H9 (cell line): ENCODE measurements around the gene KLHL2. TPM values are rescaled to one million over a fixed set of nuclear protein-coding genes. Genes with fewer than 3 reads are reported as not detected.

ENCODE experiments used
- DNase-seq: peaks from one replicate; pipeline ENCODE4 v3.0.0-alpha.2; 2017
- H2AFZ ChIP-seq: one replicate; pipeline ENCODE4 v1.6.1; 2013; ENCODE audit warnings: mild to moderate bottlenecking, low read length, control low read depth, moderate library complexity
- H2AK5ac ChIP-seq: 2 replicates; pipeline ENCODE4 v1.6.1; 2013; ENCODE audit warnings: low read length, control low read depth, mixed read lengths; ENCODE audit not compliant: insufficient read length
- H2BK120ac ChIP-seq: one replicate; pipeline ENCODE4 v1.6.1; 2013; ENCODE audit warnings: low read depth, mild to moderate bottlenecking, low read length, control low read depth, inconsistent platforms; ENCODE audit not compliant: poor library complexity, severe bottlenecking
- H2BK12ac ChIP-seq: 2 replicates; pipeline ENCODE4 v1.6.1; 2013; ENCODE audit warnings: low read length, control low read depth, mixed read lengths, low read depth; ENCODE audit not compliant: insufficient read length
- H2BK15ac ChIP-seq: 2 replicates; pipeline ENCODE4 v1.6.1; 2013; ENCODE audit warnings: low read depth, low read length, control low read depth
- H2BK20ac ChIP-seq: one replicate; pipeline ENCODE4 v1.6.1; 2013; ENCODE audit warnings: low read depth, mild to moderate bottlenecking, low read length, control low read depth, inconsistent platforms; ENCODE audit not compliant: poor library complexity, severe bottlenecking
- H2BK5ac ChIP-seq: 2 replicates; pipeline ENCODE4 v1.6.1; 2013; ENCODE audit warnings: low read length, control low read depth, mixed read lengths; ENCODE audit not compliant: insufficient read length
- H3K14ac ChIP-seq: 2 replicates; pipeline ENCODE4 v1.6.1; 2013; ENCODE audit warnings: low read length, control low read depth; ENCODE audit not compliant: insufficient read depth
- H3K18ac ChIP-seq: 2 replicates; pipeline ENCODE4 v1.6.1; 2013; ENCODE audit warnings: low read depth, mild to moderate bottlenecking, mixed read lengths, low read length, control low read depth; ENCODE audit not compliant: insufficient read length
- H3K23ac ChIP-seq: 2 replicates; pipeline ENCODE4 v1.6.1; 2013; ENCODE audit warnings: low read length, control low read depth, mixed read lengths, low read depth; ENCODE audit not compliant: insufficient read length
- H3K23me2 ChIP-seq: 2 replicates; pipeline ENCODE4 v1.6.1; 2013; ENCODE audit warnings: low read depth, mild to moderate bottlenecking, mixed read lengths, low read length, control low read depth; ENCODE audit not compliant: insufficient read length, poor library complexity, severe bottlenecking
- H3K27ac ChIP-seq: 2 replicates; pipeline ENCODE4 v1.5.1; 2013; ENCODE audit warnings: low read length, control low read depth, mixed read lengths, low read depth; ENCODE audit not compliant: insufficient read length
- H3K27me3 ChIP-seq: 2 replicates; pipeline ENCODE4 v1.6.1; 2013; ENCODE audit warnings: low read length, control low read depth, inconsistent platforms; ENCODE audit not compliant: insufficient read depth
- H3K4ac ChIP-seq: 2 replicates; pipeline ENCODE4 v1.6.1; 2013; ENCODE audit warnings: low read depth, mild to moderate bottlenecking, control low read depth, inconsistent platforms, low read length, moderate library complexity
- H3K4me1 ChIP-seq: 2 replicates; pipeline ENCODE4 v1.6.1; 2013; ENCODE audit warnings: low read length, control low read depth, inconsistent platforms; ENCODE audit not compliant: insufficient read depth
- H3K4me2 ChIP-seq: 2 replicates; pipeline ENCODE4 v1.6.1; 2013; ENCODE audit warnings: low read length, control low read depth, mixed read lengths; ENCODE audit not compliant: insufficient read length, insufficient read depth
- H3K56ac ChIP-seq: 2 replicates; pipeline ENCODE4 v1.6.1; 2013; ENCODE audit warnings: low read depth, mild to moderate bottlenecking, mixed read lengths, low read length, control low read depth; ENCODE audit not compliant: insufficient read length
- H3K79me1 ChIP-seq: 2 replicates; pipeline ENCODE4 v1.6.1; 2013; ENCODE audit warnings: low read depth, mild to moderate bottlenecking, moderate library complexity, low read length, control low read depth, inconsistent platforms; ENCODE audit not compliant: insufficient read depth, poor library complexity, severe bottlenecking
- H3K79me2 ChIP-seq: 2 replicates; pipeline ENCODE4 v1.6.1; 2013; ENCODE audit warnings: low read length, control low read depth, inconsistent platforms; ENCODE audit not compliant: insufficient read depth
- H3K9ac ChIP-seq: 2 replicates; pipeline ENCODE4 v1.6.1; 2013; ENCODE audit warnings: low read length, control low read depth, mixed read lengths; ENCODE audit not compliant: insufficient read length; ENCODE audit errors: extremely low read depth
- H3K9me3 ChIP-seq: one replicate; pipeline ENCODE4 v1.6.1; 2013; ENCODE audit warnings: low read depth, low read length, inconsistent platforms; ENCODE audit not compliant: control insufficient read depth
- H3T11ph ChIP-seq: one replicate; pipeline ENCODE4 v1.6.1; 2013; ENCODE audit warnings: mild to moderate bottlenecking, low read length, control low read depth, inconsistent platforms
- H4K20me1 ChIP-seq: one replicate; pipeline ENCODE4 v1.6.1; 2013; ENCODE audit not compliant: control insufficient read depth, insufficient read length, insufficient read depth
- H4K5ac ChIP-seq: 2 replicates; pipeline ENCODE4 v1.6.1; 2013; ENCODE audit warnings: low read depth, mild to moderate bottlenecking, mixed read lengths, low read length, control low read depth; ENCODE audit not compliant: insufficient read length
- H4K8ac ChIP-seq: replicated peaks from 2 replicates; pipeline ENCODE4 v1.6.1; 2013; ENCODE audit warnings: low read length, control low read depth, mixed read lengths, low read depth; ENCODE audit not compliant: insufficient read length
- H4K91ac ChIP-seq: 2 replicates; pipeline ENCODE4 v1.6.1; 2013; ENCODE audit warnings: low read depth, mild to moderate bottlenecking, moderate library complexity, mixed read lengths, low read length, control low read depth; ENCODE audit not compliant: insufficient read length
- H3K27ac Mint-ChIP-seq, 3 experiments: 2 replicates in 2 of 3; 3 replicates in 1 of 3; pipeline ENCODE4 v1.8.0; 2020 to 2021; ENCODE audit warnings: mixed read lengths in 3 of 3, mild to moderate bottlenecking in 1 of 3, moderate library complexity in 1 of 3
- H3K27me3 Mint-ChIP-seq: 2 replicates; pipeline ENCODE4 v1.8.0; 2021; ENCODE audit warnings: low read depth, mild to moderate bottlenecking, moderate library complexity, mixed read lengths
- H3K36me3 Mint-ChIP-seq, 3 experiments: 2 replicates in 2 of 3; 3 replicates in 1 of 3; pipeline ENCODE4 v1.8.0; 2020 to 2021; ENCODE audit warnings: low read depth in 3 of 3, mixed read lengths in 3 of 3; ENCODE audit not compliant: insufficient read depth in 1 of 3
- H3K4me1 Mint-ChIP-seq, 2 experiments: 2 replicates each; pipeline ENCODE4 v1.8.0; 2020; ENCODE audit warnings: mixed read lengths in 2 of 2
- H3K4me3 Mint-ChIP-seq, 2 experiments: 2 replicates in 1 of 2; 3 replicates in 1 of 2; pipeline ENCODE4 v1.8.0; 2020 to 2021; ENCODE audit warnings: mild to moderate bottlenecking in 2 of 2, mixed read lengths in 2 of 2, moderate library complexity in 1 of 2
- H3K9me3 Mint-ChIP-seq, 2 experiments: 2 replicates in 1 of 2; 3 replicates in 1 of 2; pipeline ENCODE4 v1.8.0; 2020; ENCODE audit warnings: mild to moderate bottlenecking in 2 of 2, mixed read lengths in 2 of 2, moderate library complexity in 1 of 2
- CTCF ChIP-seq: fragments of 200-600 bp; sonication (generic); conservative IDR thresholded peaks from 3 replicates; pipeline ENCODE4 v1.8.0; 2021; ENCODE audit warnings: antibody characterized with exemption, mild to moderate bottlenecking
- WGBS: extraction: QIAGEN DNeasy Blood & Tissue Kit; methylation state at CpG from one replicate; pipeline ENCODE4 v1.1.7; 2013; ENCODE audit warnings: missing lambda C conversion rate, low lambda C conversion rate, mixed read lengths; ENCODE audit not compliant: insufficient read length; ENCODE audit errors: extremely low coverage; 5-methylcytosine and 5-hydroxymethylcytosine counted together
- total RNA-seq: library from RNA; stranded (reverse); gene quantifications from 2 replicates; pipeline ENCODE4 v1.2.1, GENCODE V29; 2021

The KLHL2 gene
- total RNA-seq, 1 experiment from 2014 or later, result 14.3 TPM

GRCh38 chr4:165308606-165309005 is 101.2 kb downstream of the KLHL2 start:
- no peak overlapping the region for H2BK15ac ChIP-seq
- TF ChIP-seq CTCF, result no peak

More at GRCh38 chr4:165308606-165309005, 101.2 kb downstream of the KLHL2 start:
- Mint-ChIP-seq H3K36me3 (peaks cover 3 to 13% (median 5%) of the 10 kb centered on the region in 3 experiments; a peak in 4 of 7 replicates), H3K27ac (peak overlapping the region in 1 of 3 experiments; percentile 26; a peak in 1 of 7 replicates), H3K4me1 (no peaks in the 10 kb centered on the region), H3K4me3 (no peak overlapping the region), H3K27me3 (no peaks in the 10 kb centered on the region), H3K9me3 (no peaks in the 10 kb centered on the region)
- Histone ChIP-seq H2BK12ac (no peak overlapping the region), H3K23ac (no peak overlapping the region), H4K8ac (no peak overlapping the region), H3K9ac (no peak overlapping the region), H3K56ac (no peak overlapping the region), H2BK120ac (no peak overlapping the region), H3K4ac (no peak overlapping the region), H3K79me2 (no peaks in the 10 kb centered on the region), H3K23me2 (no peaks in the 10 kb centered on the region), H3K27ac (no peak overlapping the region), H3T11ph (no peak overlapping the region), H3K4me2 (no peak overlapping the region), H3K4me1 (no peaks in the 10 kb centered on the region), H4K20me1 (no peaks in the 10 kb centered on the region), H2AFZ (no peak overlapping the region), H3K14ac (no peak overlapping the region), H2AK5ac (no peak overlapping the region), H3K27me3 (no peaks in the 10 kb centered on the region), H2BK20ac (no peak overlapping the region), H3K79me1 (no peaks in the 10 kb centered on the region), H3K9me3 (no peaks in the 10 kb centered on the region), H3K18ac (no peak overlapping the region), H2BK5ac (no peak overlapping the region), H4K91ac (no peak overlapping the region), H4K5ac (no peak overlapping the region)
- DNase-seq, result no peak
- no CpG with 5 or more reads among the region's 2 CpGs for WGBS
